HFFc6 (cell line): ENCODE results near the gene CUX1. TPM values are rescaled to one million over a fixed set of nuclear protein-coding genes. Genes with fewer than 3 reads are reported as not detected.

Experiments
- DNase-seq: peaks from one replicate; pipeline ENCODE4 v3.0.0-alpha.2; 2018
- H3K27ac Mint-ChIP-seq: 2 replicates; pipeline ENCODE4 v1.8.0; 2020; ENCODE audit warnings: mild to moderate bottlenecking, mixed read lengths
- H3K27me3 Mint-ChIP-seq: 2 replicates; pipeline ENCODE4 v1.8.0; 2021; ENCODE audit warnings: mild to moderate bottlenecking, moderate library complexity, mixed read lengths; ENCODE audit not compliant: insufficient read depth
- H3K36me3 Mint-ChIP-seq: 2 replicates; pipeline ENCODE4 v1.8.0; 2021; ENCODE audit warnings: low read depth, mixed read lengths
- H3K4me1 Mint-ChIP-seq: 2 replicates; pipeline ENCODE4 v1.8.0; 2020; ENCODE audit warnings: low read depth, mixed read lengths
- H3K4me3 Mint-ChIP-seq: 2 replicates; pipeline ENCODE4 v1.8.0; 2020; ENCODE audit warnings: mild to moderate bottlenecking, moderate library complexity, mixed read lengths
- H3K9me3 Mint-ChIP-seq: 2 replicates; pipeline ENCODE4 v1.8.0; 2020; ENCODE audit warnings: mild to moderate bottlenecking, mixed read lengths
- total RNA-seq, 6 experiments: library from RNA; stranded (reverse); fragmentation: NEBNext Ultra II Directional; extraction: Animal tissue kit (Norgen Biotek cat#: 25700); gene quantifications; 2 replicates in 1 of 6; 3 replicates in 5 of 6; pipeline ENCODE4 v1.2.3, GENCODE V29; 2021
- TF ChIP-seq, protein P1 (sequence below): fragments of 200-600 bp; sonication (generic); IDR thresholded peaks from 2 replicates; pipeline ENCODE4 v1.5.0; 2021; ENCODE audit warnings: antibody characterized with exemption, mild to moderate bottlenecking

The CUX1 gene
- total RNA-seq, 6 experiments from 2014 or later, result 46.9 to 64.2 (median 51.6) TPM

DNA sequence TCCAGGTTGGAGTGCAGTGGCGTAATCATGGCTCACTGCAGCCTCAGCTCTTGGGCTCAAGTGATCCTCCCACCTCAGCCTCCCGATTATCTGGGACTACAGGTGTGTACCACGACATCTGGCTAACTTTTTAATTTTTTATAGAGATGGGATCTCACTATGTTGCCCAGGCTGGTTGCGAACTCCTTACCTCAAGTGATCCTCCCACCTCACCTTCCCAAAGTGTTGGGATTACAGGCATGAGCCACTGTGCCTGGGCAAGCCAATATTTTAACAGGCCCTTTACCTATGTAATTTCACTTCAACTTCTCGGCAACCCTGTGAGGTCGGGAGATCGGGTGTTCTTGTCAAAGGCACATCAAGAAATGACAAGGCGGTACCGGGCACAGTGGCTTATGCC, 146.3 kb downstream of the CUX1 start:
- Mint-ChIP-seq H3K27me3 (no peaks in the 10 kb centered on the region; the same call in none of the 2 replicates), H3K4me1 (0 out of 2 replicates have a peak, but pooled peaks cover 6% of the 10 kb centered on the region), H3K27ac (no peak overlapping the region), H3K36me3 (no peaks in the 10 kb centered on the region), H3K4me3 (no peak overlapping the region), H3K9me3 (no peaks in the 10 kb centered on the region)
- TF ChIP-seq, protein P1, sequence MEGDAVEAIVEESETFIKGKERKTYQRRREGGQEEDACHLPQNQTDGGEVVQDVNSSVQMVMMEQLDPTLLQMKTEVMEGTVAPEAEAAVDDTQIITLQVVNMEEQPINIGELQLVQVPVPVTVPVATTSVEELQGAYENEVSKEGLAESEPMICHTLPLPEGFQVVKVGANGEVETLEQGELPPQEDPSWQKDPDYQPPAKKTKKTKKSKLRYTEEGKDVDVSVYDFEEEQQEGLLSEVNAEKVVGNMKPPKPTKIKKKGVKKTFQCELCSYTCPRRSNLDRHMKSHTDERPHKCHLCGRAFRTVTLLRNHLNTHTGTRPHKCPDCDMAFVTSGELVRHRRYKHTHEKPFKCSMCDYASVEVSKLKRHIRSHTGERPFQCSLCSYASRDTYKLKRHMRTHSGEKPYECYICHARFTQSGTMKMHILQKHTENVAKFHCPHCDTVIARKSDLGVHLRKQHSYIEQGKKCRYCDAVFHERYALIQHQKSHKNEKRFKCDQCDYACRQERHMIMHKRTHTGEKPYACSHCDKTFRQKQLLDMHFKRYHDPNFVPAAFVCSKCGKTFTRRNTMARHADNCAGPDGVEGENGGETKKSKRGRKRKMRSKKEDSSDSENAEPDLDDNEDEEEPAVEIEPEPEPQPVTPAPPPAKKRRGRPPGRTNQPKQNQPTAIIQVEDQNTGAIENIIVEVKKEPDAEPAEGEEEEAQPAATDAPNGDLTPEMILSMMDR, result no peak
- no peak for DNase-seq

GRCh38 chr7:101964680-101965452, 147.4 kb downstream of the CUX1 start:
- no peaks in the 10 kb centered on the region for H3K36me3 Mint-ChIP-seq
- no peaks in the 10 kb centered on the region; the same call in none of the 2 replicates for H3K27me3 Mint-ChIP-seq
- no peak for DNase-seq
- H3K4me3 Mint-ChIP-seq, result no peak overlapping the region
- no peaks in the 10 kb centered on the region for H3K9me3 Mint-ChIP-seq
- TF ChIP-seq, protein P1, result no peak
- 0 out of 2 replicates have a peak, but pooled peaks cover 6% of the 10 kb centered on the region for H3K4me1 Mint-ChIP-seq
- H3K27ac Mint-ChIP-seq, result no peak overlapping the region

DNA sequence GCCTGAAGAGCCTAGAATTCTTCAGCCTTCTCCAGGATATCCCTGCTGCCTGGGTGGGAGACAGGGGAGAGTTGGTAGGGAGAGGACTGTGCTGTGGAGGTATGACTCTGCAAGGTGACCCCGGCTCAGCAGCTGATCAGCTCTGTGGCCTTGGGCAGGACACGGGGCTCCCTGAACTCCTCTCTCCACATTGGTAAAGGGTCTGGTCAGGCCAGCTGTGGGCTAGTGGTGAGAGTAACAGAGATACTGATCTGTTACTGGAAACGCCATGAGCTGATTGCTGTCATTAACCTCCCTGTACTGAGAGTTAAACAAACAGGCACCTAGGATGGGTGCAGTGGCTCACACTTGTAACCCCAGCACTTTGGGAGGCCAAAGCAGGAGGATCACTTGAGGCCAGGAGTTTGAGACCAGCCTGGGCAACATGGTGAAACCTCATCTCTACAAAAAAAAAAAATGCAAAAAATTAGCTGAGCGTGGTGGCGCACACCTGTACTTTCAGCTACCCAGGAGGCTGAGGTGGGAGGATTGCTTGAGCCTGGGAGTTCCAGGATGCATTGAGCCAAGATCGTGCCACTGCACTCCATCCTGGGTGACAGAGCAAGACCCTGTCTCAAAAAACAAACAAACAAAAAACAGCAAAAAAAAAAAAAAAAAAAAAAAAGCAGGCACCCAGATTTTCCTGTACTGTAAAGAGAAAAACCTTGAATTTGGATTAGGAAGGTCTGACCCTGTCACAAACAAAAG, 151.5 kb downstream of the CUX1 start:
- H3K9me3 Mint-ChIP-seq, result no peaks in the 10 kb centered on the region
- H3K36me3 Mint-ChIP-seq, result peaks cover 14% of the 10 kb centered on the region
- TF ChIP-seq, protein P1, result no peak
- peaks cover 11% of the 10 kb centered on the region; the same call in 1 of the 2 replicates for H3K4me1 Mint-ChIP-seq
- H3K27me3 Mint-ChIP-seq, result no peaks in the 10 kb centered on the region; the same call in none of the 2 replicates
- no peak overlapping the region for H3K4me3 Mint-ChIP-seq
- H3K27ac Mint-ChIP-seq, result no peak overlapping the region
- DNase-seq, result no peak

DNA sequence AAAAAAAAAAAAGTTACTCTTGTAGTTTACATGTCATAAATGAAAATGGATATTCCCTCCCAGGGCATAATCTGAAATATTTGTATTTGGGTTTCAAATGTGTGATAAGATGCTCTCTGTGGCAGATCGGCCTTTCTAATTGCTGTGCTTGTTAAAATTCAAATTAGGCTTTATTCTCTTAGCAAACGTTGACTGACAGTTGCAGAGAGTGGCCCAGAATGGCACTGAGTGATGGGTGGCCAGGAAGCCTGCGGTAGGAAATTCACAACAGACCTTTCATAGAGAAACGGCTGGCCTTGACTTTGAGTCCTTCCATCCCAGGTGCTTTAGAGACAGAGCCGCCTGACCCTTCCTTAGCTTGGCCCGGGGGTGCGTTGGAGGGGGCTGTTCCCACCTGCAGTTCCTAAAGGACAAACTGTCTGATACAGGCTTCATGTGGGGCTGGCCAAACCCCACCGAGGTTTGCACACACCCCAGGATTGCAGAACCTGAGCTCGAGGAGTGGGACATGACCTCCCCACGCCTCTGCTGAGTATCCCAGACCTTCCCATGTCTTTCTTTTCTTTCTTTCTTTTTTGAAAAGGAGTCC, 152.7 kb downstream of the CUX1 start:
- Mint-ChIP-seq H3K27me3 (no peaks in the 10 kb centered on the region; the same call in none of the 2 replicates), H3K27ac (no peak overlapping the region), H3K4me3 (no peak overlapping the region), H3K4me1 (peaks cover 11% of the 10 kb centered on the region; the same call in 1 of the 2 replicates), H3K36me3 (peaks cover 14% of the 10 kb centered on the region), H3K9me3 (no peaks in the 10 kb centered on the region)
- no peak for DNase-seq
- TF ChIP-seq, protein P1, result no peak

- H3K4me3 Mint-ChIP-seq, result no peak overlapping the region
- H3K27ac Mint-ChIP-seq, result no peak overlapping the region
- H3K27me3 Mint-ChIP-seq, result no peaks in the 10 kb centered on the region; the same call in none of the 2 replicates
- peaks cover 11% of the 10 kb centered on the region; the same call in 1 of the 2 replicates for H3K4me1 Mint-ChIP-seq
- DNase-seq, result no peak
- H3K9me3 Mint-ChIP-seq, result no peaks in the 10 kb centered on the region
- TF ChIP-seq, protein P1, result no peak
- peaks cover 14% of the 10 kb centered on the region for H3K36me3 Mint-ChIP-seq
These were observed 153.4 kb downstream of the CUX1 start for GRCh38 chr7:101970801-101971200.
